Adrenal gland (tissue), 12 donors: Measurements from ENCODE around the gene WNT4. TPM values are rescaled to one million over a fixed set of nuclear protein-coding genes. Genes with fewer than 3 reads are reported as not detected.

Experiments
- DNase-seq, 7 donors: peaks; one replicate each; pipeline ENCODE4 v3.0.0-alpha.2; 2019 to 2020
- H3K27ac ChIP-seq, 5 donors: fragments of 200-600 bp; sonication (generic) in 4 of 5; 1 replicate in 3 of 5; 2 replicates in 2 of 5; pipeline versions ENCODE4 v1.5.1 to v1.8.0; 2016 to 2020; ENCODE audit warnings: mild to moderate bottlenecking in 1 of 5
- H3K27me3 ChIP-seq: fragments of 200-600 bp; 2 replicates; pipeline ENCODE4 v1.8.0; 2021
- H3K36me3 ChIP-seq, 2 donors: fragments of 200-600 bp; replicated peaks in 1 of 2; 1 replicate in 1 of 2; 2 replicates in 1 of 2; pipeline versions ENCODE4 v1.5.1 to v1.8.0; 2018 to 2022
- H3K4me1 ChIP-seq, 2 donors: fragments of 200-600 bp; replicated peaks in 1 of 2; 1 replicate in 1 of 2; 2 replicates in 1 of 2; pipeline versions ENCODE4 v1.5.1 to v1.8.0; 2018 to 2021
- H3K4me3 ChIP-seq, 4 donors: fragments of 200-600 bp; sonication (generic) in 3 of 4; one replicate each; pipeline ENCODE4 v1.5.1; 2016 to 2018
- H3K9me3 ChIP-seq, 3 donors: fragments of 200-600 bp; sonication (generic) in 1 of 3; replicated peaks in 1 of 3; 1 replicate in 2 of 3; 2 replicates in 1 of 3; pipeline versions ENCODE4 v1.5.1 to v1.8.0; 2016 to 2021
- POLR2A ChIP-seq, 2 donors: fragments of 450-650 bp; IDR thresholded peaks; one replicate each; pipeline ENCODE4 v1.6.1; 2017; ENCODE audit warnings: antibody characterized with exemption in 2 of 2, mild to moderate bottlenecking in 2 of 2, moderate library complexity in 1 of 2
- WGBS, 4 donors: extraction: QIAGEN DNeasy Blood & Tissue Kit in 2 of 4; methylation state at CpG; one replicate each; pipeline versions ENCODE4 v1.1.5 to v1.1.7; 2013 to 2017; 5-methylcytosine and 5-hydroxymethylcytosine counted together
- intact Hi-C, 2 donors: fragments of 100-400 bp; cut with DNase I; formaldehyde crosslinking; loops; one replicate each; pipeline versions ENCODE4 v1.14.1 to v1.15.0; 2022 to 2023
- polyA plus RNA-seq, 3 donors: library from polyadenylated mRNA; stranded (reverse); fragments of 200-250 nt in 2 of 3; fragments of 350-450 nt in 1 of 3; fragmentation: Illumina TruSeq in 1 of 3; extraction: RNeasy Lipid Tissue Mini Kit (QIAGEN cat#74804) in 1 of 3; gene quantifications; one replicate each; pipeline ENCODE4 v1.2.3, GENCODE V29; 2013 to 2014
- total RNA-seq, 9 donors: library from RNA; depleted of rRNA in 4 of 9; stranded (reverse); fragments of >200 nt in 4 of 9; fragments of 120-200 nt in 1 of 9; fragmentation: NEBNext Ultra II Directional in 1 of 9; extraction: Animal tissue kit (Norgen Biotek cat#: 25700) in 1 of 9; gene quantifications; one replicate each; pipeline versions ENCODE4 v1.1.0 to v1.2.4, GENCODE V29; 2013 to 2023
- TF ChIP-seq, protein P1 (sequence below), 6 experiments: fragments of 450-650 bp in 4 of 6; fragments of 200-600 bp in 2 of 6; sonication (generic) in 1 of 6; IDR thresholded peaks; 1 replicate in 5 of 6; 2 replicates in 1 of 6; pipeline versions ENCODE4 v1.5.1 to v1.8.0; 2016 to 2021; ENCODE audit warnings: antibody characterized with exemption in 6 of 6, mild to moderate bottlenecking in 2 of 6, moderate library complexity in 1 of 6
- donor health status: healthy with polysubstance abuse.
- donor health status: Bipolar disorder and iron deficiency.
- donor health status: DM: yes; HTN: yes; CAD: no.
- donor health status: DM: no; HTN: no; CAD: no.
- donor health status: DM: no; HTN: no; CAD: no.
- donor health status: DM: yes; HTN: yes; CAD: no.

WNT4 gene
- total and polyA plus RNA-seq, 12 donors = 2.3 to 39.6 (median 5.9) TPM

DNA sequence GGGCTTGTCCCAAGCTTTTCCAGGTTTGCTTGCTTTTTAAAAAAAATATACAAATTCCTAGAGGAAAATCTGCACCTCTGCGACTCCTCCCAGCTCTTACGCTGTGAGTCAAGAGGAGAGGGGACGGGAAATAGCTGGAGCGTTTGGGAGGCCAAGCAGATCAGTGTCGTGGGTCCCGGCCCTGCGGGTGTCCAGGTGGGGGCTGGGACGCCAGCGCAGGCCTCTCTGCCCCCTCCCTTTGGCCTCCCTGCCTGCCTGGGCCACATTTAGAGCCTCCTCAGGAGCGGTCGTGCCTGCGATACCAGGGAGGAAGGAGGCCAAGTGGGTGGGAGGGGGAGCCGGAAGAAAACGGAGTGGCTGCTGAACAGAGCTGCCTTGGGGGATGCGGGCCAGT, 9.0 kb downstream of the WNT4 start:
- H3K27ac ChIP-seq = no peak overlapping the region
- H3K27me3 ChIP-seq = no peaks in the 10 kb centered on the region
- no peak for DNase-seq
- peaks cover 0 to 7% of the 10 kb centered on the region in 2 donors for H3K4me1 ChIP-seq
- H3K9me3 ChIP-seq = no peaks in the 10 kb centered on the region
- WGBS, 4 donors = 39 to 61% (median 57%) methylated on average over 12 to 15 of the region's 15 CpGs
- H3K36me3 ChIP-seq = no peaks in the 10 kb centered on the region
- intact Hi-C loops = loop anchor here (10.0 kb wide), 1 partner anchor 281 kb away; no protein-coding TSS in a partner anchor
- TF ChIP-seq, protein P1, sequence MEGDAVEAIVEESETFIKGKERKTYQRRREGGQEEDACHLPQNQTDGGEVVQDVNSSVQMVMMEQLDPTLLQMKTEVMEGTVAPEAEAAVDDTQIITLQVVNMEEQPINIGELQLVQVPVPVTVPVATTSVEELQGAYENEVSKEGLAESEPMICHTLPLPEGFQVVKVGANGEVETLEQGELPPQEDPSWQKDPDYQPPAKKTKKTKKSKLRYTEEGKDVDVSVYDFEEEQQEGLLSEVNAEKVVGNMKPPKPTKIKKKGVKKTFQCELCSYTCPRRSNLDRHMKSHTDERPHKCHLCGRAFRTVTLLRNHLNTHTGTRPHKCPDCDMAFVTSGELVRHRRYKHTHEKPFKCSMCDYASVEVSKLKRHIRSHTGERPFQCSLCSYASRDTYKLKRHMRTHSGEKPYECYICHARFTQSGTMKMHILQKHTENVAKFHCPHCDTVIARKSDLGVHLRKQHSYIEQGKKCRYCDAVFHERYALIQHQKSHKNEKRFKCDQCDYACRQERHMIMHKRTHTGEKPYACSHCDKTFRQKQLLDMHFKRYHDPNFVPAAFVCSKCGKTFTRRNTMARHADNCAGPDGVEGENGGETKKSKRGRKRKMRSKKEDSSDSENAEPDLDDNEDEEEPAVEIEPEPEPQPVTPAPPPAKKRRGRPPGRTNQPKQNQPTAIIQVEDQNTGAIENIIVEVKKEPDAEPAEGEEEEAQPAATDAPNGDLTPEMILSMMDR (IDR thresholded peaks at IDR 0.05) = no peak
- no peak for TF ChIP-seq POLR2A (IDR thresholded peaks at IDR 0.05)
- H3K4me3 ChIP-seq = no peak overlapping the region

- no peak for TF ChIP-seq POLR2A (IDR thresholded peaks at IDR 0.05)
- TF ChIP-seq, protein P1 (IDR thresholded peaks at IDR 0.05) = no peak
- no peak overlapping the region for H3K4me3 ChIP-seq
- intact Hi-C loops = loop anchor here (10.0 kb wide), 1 partner anchor 281 kb away; no protein-coding TSS in a partner anchor
- no peaks in the 10 kb centered on the region for H3K36me3 ChIP-seq
- no peaks in the 10 kb centered on the region for H3K27me3 ChIP-seq
- no peaks in the 10 kb centered on the region for H3K9me3 ChIP-seq
- peak overlapping the region in 2 of 5 donors; percentile 3 to 35 for H3K27ac ChIP-seq
- no peak for DNase-seq
- H3K4me1 ChIP-seq = peaks cover 0 to 7% of the 10 kb centered on the region in 2 donors
- whole genome bisulfite sequencing, 4 donors = 64 to 74% (median 70%) methylated on average over 9 to 16 of the region's 16 CpGs
Observed at GRCh38 chr1:22133247-22133930, 9.5 kb downstream of the WNT4 start.

DNA sequence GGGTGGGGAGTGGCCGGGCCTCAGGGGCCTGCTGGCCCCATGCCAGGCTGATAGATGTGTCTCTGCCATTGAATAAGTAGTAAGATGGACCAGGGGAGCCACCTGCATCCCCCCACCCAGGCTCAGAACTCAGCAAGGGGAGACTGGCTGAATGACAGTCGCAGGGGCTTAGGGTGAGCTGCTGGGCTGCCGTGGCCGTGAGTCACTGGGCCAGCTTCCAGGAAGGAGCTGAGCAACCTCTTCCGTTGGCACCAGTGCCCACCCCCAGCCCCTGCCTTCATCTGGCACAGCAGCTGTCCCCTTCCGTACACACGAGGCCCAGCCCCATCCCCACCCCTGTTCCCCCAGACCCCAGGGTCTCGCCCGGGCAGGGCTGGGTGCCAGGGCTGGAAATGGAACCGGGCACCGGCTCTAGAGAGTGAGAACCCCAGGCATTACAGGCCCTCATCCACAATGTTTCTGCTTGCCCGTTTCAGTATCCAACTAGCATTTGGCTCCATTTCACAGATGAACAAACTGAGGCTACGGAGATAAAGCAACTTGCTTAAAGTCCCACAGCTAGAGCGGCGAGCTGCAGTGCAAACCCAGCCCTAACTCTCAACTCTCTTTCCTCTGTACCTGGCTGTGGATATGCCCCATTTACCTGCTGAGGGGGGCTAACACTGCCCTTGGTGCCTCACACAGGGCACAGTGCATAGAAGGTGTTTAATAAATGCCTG, 10.2 kb downstream of the WNT4 start:
- H3K4me1 ChIP-seq = peaks cover 0 to 7% of the 10 kb centered on the region in 2 donors
- no peak for TF ChIP-seq POLR2A (IDR thresholded peaks at IDR 0.05)
- TF ChIP-seq, protein P1 (IDR thresholded peaks at IDR 0.05) = no peak
- intact Hi-C loops = loop anchor here (10.0 kb wide), 1 partner anchor 282 kb away; no protein-coding TSS in a partner anchor
- no peaks in the 10 kb centered on the region for H3K36me3 ChIP-seq
- no peaks in the 10 kb centered on the region for H3K9me3 ChIP-seq
- 39 to 79% (median 58%) methylated on average over 7 to 15 of the region's 15 CpGs for WGBS, 4 donors
- H3K27me3 ChIP-seq = no peaks in the 10 kb centered on the region
- peak; percentile 74 to 93 (median 80) for DNase-seq
- H3K27ac ChIP-seq = peak overlapping the region in 2 of 5 donors; percentile 35 to 45
- no peak overlapping the region for H3K4me3 ChIP-seq

DNA sequence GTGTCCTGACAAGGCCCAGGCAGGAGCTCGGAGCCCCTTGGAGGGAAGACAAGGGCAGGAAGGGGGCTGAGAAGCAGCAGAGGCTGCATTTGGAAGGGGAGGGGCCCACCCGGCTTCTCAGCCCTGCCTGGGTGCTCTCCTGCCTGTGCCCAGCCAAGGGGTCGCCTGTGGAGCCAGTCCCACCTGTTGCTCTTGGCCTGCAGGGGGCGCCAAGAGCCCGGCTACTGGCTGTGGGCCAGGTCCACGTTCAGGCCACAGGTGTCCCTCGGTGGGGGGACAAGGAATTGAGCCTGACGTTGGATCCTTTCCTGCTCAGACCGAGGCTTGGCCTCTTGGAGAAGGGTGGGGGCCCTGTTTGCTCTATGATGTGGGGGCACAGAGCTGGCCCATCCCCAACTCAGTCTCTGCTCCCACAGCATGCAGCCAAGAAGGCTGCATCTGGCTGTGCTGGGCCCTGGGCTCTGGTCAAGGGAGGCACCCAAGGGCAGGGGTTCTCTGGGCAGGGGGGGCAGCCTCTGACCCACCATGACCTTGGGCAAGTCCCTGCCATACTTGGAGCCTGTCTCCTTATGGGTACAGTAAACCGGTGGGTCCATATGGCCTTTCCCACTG, 10.9 kb downstream of the WNT4 start:
- Histone ChIP-seq H3K9me3 (no peaks in the 10 kb centered on the region), H3K27me3 (no peaks in the 10 kb centered on the region), H3K4me1 (peaks cover 0 to 7% of the 10 kb centered on the region in 2 donors), H3K4me3 (no peak overlapping the region), H3K27ac (peak overlapping the region in 2 of 5 donors; percentile 35 to 45), H3K36me3 (no peaks in the 10 kb centered on the region)
- intact Hi-C loops = loop anchor here (10.0 kb wide), 1 partner anchor 283 kb away; no protein-coding TSS in a partner anchor
- no peak for TF ChIP-seq POLR2A (IDR thresholded peaks at IDR 0.05)
- TF ChIP-seq, protein P1 (IDR thresholded peaks at IDR 0.05) = peak; percentile 59 to 77 (median 66)
- WGBS, 4 donors = 0 to 61% (median 24%) methylated on average over 2 to 10 of the region's 10 CpGs
- DNase-seq = peak in 3 of 7 donors; percentile 53 to 62 (median 56)
